DND-41 (cell line): ENCODE results near the gene VWA5B1.

Experiments
- ATAC-seq: fragments of 200-7000 bp; cut with Tn5 transposase; 3 replicates; pipeline ENCODE4 v1.9.1; 2021; ENCODE audit warnings: low read depth; ENCODE audit not compliant: insufficient read depth
- DNase-seq: peaks from one replicate; pipeline ENCODE4 v3.0.0-alpha.2; 2020
- H2AFZ ChIP-seq: 2 replicates; pipeline ENCODE4 v1.6.0; 2012; ENCODE audit warnings: low read depth, low read length
- H3K27ac ChIP-seq: 2 replicates; pipeline ENCODE4 v1.5.1; 2012; ENCODE audit warnings: low read length, inconsistent platforms
- H3K27me3 ChIP-seq: fragments of 200-600 bp; sonication (generic); 2 replicates; pipeline ENCODE4 v1.6.0; 2012; ENCODE audit warnings: low read length, mild to moderate bottlenecking, inconsistent platforms; ENCODE audit not compliant: insufficient read depth, poor library complexity
- H3K36me3 ChIP-seq: 2 replicates; pipeline ENCODE4 v1.5.1; 2012; ENCODE audit warnings: low read length, inconsistent platforms; ENCODE audit not compliant: insufficient read depth
- H3K4me1 ChIP-seq: 2 replicates; pipeline ENCODE4 v1.5.1; 2012; ENCODE audit warnings: mild to moderate bottlenecking, low read length; ENCODE audit not compliant: insufficient read depth
- H3K4me2 ChIP-seq: 2 replicates; pipeline ENCODE4 v1.6.0; 2012; ENCODE audit warnings: mild to moderate bottlenecking, moderate library complexity, low read length, inconsistent platforms; ENCODE audit not compliant: insufficient read depth
- H3K4me3 ChIP-seq, 2 experiments: fragments of 200-600 bp in 1 of 2; shearing (Covaris generic) in 1 of 2; 2 replicates each; pipeline ENCODE4 v1.5.1; 2012 to 2016; ENCODE audit warnings: inconsistent platforms in 2 of 2, low read length in 2 of 2, mild to moderate bottlenecking in 2 of 2, low read depth in 1 of 2, moderate library complexity in 1 of 2
- H3K79me2 ChIP-seq: 2 replicates; pipeline ENCODE4 v1.6.0; 2012; ENCODE audit warnings: low read length, inconsistent platforms; ENCODE audit not compliant: insufficient read depth
- H3K9ac ChIP-seq: 2 replicates; pipeline ENCODE4 v1.6.0; 2012; ENCODE audit warnings: low read depth, mild to moderate bottlenecking, inconsistent platforms, low read length, moderate library complexity
- H3K9me3 ChIP-seq: 2 replicates; pipeline ENCODE4 v1.5.1; 2012; ENCODE audit warnings: low read length, moderate library complexity, mild to moderate bottlenecking, inconsistent platforms; ENCODE audit not compliant: insufficient read depth, severe bottlenecking
- H4K20me1 ChIP-seq: 2 replicates; pipeline ENCODE4 v1.6.0; 2012; ENCODE audit warnings: low read length; ENCODE audit not compliant: insufficient read depth
- EZH2 ChIP-seq: IDR thresholded peaks from 3 replicates; pipeline ENCODE4 v1.6.1; 2012; ENCODE audit warnings: borderline replicate concordance, low read depth, mild to moderate bottlenecking, moderate library complexity, low read length, inconsistent platforms; ENCODE audit not compliant: severe bottlenecking
- TF ChIP-seq, protein P1 (sequence below): IDR thresholded peaks from 2 replicates; pipeline ENCODE4 v1.5.1; 2012; ENCODE audit warnings: borderline replicate concordance, low read length, moderate library complexity, mild to moderate bottlenecking; ENCODE audit not compliant: poor library complexity, severe bottlenecking; ENCODE audit errors: extremely low read depth

VWA5B1 gene

GRCh38 chr1:20348326-20348915 is 57.7 kb downstream of the VWA5B1 start:
- Histone ChIP-seq H4K20me1 (no peaks in the 10 kb centered on the region), H3K27ac (no peak overlapping the region), H3K4me1 (no peaks in the 10 kb centered on the region), H3K36me3 (no peaks in the 10 kb centered on the region), H3K9me3 (no peaks in the 10 kb centered on the region), H3K79me2 (no peaks in the 10 kb centered on the region), H3K27me3 (no peaks in the 10 kb centered on the region), H3K4me2 (no peak overlapping the region), H2AFZ (no peak overlapping the region), H3K9ac (no peak overlapping the region), H3K4me3 (no peak overlapping the region)
- TF ChIP-seq, protein P1, sequence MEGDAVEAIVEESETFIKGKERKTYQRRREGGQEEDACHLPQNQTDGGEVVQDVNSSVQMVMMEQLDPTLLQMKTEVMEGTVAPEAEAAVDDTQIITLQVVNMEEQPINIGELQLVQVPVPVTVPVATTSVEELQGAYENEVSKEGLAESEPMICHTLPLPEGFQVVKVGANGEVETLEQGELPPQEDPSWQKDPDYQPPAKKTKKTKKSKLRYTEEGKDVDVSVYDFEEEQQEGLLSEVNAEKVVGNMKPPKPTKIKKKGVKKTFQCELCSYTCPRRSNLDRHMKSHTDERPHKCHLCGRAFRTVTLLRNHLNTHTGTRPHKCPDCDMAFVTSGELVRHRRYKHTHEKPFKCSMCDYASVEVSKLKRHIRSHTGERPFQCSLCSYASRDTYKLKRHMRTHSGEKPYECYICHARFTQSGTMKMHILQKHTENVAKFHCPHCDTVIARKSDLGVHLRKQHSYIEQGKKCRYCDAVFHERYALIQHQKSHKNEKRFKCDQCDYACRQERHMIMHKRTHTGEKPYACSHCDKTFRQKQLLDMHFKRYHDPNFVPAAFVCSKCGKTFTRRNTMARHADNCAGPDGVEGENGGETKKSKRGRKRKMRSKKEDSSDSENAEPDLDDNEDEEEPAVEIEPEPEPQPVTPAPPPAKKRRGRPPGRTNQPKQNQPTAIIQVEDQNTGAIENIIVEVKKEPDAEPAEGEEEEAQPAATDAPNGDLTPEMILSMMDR: no peak
- no peak for TF ChIP-seq EZH2
- no peak for DNase-seq
- ATAC-seq: no peak

DNA sequence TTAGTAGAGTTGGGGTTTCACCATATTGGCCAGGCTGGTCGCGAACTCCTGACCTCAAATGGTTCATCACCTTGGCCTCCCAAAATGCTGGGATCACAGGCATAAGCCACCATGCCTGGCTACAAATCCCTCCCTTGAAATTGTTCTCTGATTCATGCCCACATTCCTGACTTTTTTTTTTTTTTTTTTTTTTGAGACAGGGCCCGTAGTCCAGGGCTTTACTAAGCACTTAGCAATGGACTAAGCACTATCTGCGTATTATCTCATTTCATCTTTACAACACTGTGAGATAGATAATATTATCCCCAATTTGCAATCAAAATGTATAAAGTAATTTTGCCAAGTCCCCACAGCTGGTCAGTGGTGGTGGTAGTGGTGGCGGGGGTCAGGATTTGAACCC is 58.9 kb downstream of the VWA5B1 start:
- Histone ChIP-seq H3K27ac (no peak overlapping the region), H3K36me3 (no peaks in the 10 kb centered on the region), H3K4me3 (no peak overlapping the region), H3K4me1 (no peaks in the 10 kb centered on the region), H3K9me3 (no peaks in the 10 kb centered on the region), H2AFZ (no peak overlapping the region), H3K27me3 (no peaks in the 10 kb centered on the region), H3K9ac (no peak overlapping the region), H3K4me2 (no peak overlapping the region), H3K79me2 (no peaks in the 10 kb centered on the region), H4K20me1 (no peaks in the 10 kb centered on the region)
- TF ChIP-seq EZH2: no peak
- TF ChIP-seq, protein P1: no peak
- no peak for DNase-seq
- no peak for ATAC-seq

DNA sequence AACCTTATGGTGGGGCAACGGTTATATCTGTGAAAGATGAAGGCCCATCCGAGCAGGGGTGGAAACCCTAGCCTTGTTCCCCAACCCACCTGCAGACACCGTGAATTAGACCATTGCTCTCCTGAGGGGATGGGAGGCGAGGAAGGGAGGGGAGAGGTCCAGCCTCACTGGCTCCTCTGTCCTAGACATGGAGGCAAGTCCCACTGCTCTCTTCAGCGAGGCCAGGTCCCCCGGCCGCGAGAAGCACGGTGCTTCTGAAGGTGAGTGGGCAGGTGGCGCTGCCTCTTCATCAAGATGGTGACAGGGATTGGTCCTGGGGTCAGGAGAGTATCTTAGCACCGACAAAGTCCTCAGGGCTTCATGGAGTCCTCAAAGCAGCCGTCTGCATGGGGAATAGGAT is 59.3 kb downstream of the VWA5B1 start:
- H3K4me1 ChIP-seq: no peaks in the 10 kb centered on the region
- H3K9me3 ChIP-seq: no peaks in the 10 kb centered on the region
- no peaks in the 10 kb centered on the region for H4K20me1 ChIP-seq
- no peak for TF ChIP-seq EZH2
- TF ChIP-seq, protein P1: no peak
- no peak overlapping the region for H3K4me3 ChIP-seq
- no peak for ATAC-seq
- no peak for DNase-seq
- no peak overlapping the region for H2AFZ ChIP-seq
- H3K27ac ChIP-seq: no peak overlapping the region
- no peaks in the 10 kb centered on the region for H3K36me3 ChIP-seq
- H3K9ac ChIP-seq: no peak overlapping the region
- no peak overlapping the region for H3K4me2 ChIP-seq
- no peaks in the 10 kb centered on the region for H3K79me2 ChIP-seq
- no peaks in the 10 kb centered on the region for H3K27me3 ChIP-seq
